GM12801 (cell line): Measurements from ENCODE around the gene PELI2.

ENCODE experiments used
- TF ChIP-seq, protein P1 (sequence below): IDR thresholded peaks from one replicate; pipeline ENCODE4 v1.5.1; 2011; ENCODE audit warnings: control low read depth; ENCODE audit not compliant: insufficient read length; ENCODE audit errors: extremely low read depth

Gene PELI2

DNA sequence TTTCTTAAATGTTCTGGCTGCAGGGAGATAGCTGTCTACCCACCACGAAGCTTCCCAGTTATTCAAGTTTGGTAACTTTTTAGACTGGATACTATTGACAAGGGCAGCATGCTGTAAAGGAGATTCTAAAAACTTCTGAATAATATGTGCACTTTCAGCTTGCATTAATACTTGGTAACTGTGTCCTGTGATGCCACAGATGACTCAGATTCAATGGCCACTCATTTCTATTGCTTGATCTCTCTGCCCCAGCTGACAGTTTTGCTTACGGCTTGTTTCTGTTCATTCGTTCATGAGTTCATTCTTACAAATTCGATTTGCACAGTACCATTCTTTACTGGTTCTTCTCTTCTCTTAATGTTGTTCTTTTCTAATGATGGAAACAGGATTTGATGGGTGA is 142.8 kb downstream of the PELI2 start:
- TF ChIP-seq, protein P1, sequence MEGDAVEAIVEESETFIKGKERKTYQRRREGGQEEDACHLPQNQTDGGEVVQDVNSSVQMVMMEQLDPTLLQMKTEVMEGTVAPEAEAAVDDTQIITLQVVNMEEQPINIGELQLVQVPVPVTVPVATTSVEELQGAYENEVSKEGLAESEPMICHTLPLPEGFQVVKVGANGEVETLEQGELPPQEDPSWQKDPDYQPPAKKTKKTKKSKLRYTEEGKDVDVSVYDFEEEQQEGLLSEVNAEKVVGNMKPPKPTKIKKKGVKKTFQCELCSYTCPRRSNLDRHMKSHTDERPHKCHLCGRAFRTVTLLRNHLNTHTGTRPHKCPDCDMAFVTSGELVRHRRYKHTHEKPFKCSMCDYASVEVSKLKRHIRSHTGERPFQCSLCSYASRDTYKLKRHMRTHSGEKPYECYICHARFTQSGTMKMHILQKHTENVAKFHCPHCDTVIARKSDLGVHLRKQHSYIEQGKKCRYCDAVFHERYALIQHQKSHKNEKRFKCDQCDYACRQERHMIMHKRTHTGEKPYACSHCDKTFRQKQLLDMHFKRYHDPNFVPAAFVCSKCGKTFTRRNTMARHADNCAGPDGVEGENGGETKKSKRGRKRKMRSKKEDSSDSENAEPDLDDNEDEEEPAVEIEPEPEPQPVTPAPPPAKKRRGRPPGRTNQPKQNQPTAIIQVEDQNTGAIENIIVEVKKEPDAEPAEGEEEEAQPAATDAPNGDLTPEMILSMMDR = no peak

DNA sequence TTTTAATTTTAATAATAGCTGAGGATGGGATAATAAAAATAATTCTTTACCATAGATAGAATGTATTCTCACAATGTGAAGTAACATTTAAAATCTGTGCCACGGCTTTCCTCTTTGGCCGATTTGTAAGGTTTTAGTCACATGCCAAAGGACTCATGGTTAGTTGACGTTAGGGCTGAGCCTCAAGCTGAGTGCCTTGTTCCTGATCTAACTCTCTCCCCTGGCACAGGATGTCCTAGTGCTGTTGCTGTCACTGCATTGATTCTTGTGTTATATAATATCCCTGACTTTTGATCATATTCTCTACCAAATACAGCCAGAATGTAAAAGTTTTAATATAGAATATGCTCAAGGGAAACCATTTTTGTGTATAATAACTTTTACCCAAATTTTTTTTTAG is 144.3 kb downstream of the PELI2 start:
- TF ChIP-seq, protein P1 = no peak

DNA sequence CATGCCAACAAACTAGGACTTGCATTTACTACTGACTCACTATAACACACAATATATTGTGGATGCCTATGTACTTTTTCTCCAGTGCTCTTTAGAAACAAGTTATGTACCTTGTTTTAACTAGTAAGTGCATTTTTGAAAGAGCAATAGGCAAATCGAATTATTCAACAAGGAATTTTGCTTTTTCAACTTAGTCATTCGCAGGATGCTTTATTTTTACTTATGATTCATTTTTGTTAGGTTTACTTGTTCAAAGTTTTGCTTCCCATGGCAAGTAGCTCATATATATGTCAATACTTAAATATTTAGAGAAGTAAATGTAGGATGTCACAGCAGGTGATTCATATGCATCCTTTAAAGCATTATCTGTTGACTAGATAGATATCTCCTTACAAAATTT is 149.8 kb downstream of the PELI2 start:
- TF ChIP-seq, protein P1 = no peak

DNA sequence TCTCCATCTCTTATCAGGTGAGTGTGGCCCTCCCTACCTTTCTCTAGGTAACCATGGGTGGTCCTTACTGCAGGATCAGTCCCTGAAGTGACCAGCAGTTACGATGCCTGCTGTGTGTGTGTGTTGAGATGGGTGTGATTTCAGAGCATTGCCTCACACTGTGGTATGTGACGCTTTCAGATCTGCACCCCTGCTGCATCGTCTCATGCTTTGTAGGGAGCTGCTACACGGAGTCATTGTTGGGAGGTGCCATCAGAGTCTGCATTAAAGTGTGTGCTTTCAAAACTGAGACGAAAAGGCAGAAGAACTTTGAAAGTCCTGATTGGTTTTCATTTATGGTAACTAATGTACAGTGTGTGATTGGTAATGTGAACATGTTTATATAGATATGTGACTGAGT is 150.5 kb downstream of the PELI2 start:
- TF ChIP-seq, protein P1 = no peak

DNA sequence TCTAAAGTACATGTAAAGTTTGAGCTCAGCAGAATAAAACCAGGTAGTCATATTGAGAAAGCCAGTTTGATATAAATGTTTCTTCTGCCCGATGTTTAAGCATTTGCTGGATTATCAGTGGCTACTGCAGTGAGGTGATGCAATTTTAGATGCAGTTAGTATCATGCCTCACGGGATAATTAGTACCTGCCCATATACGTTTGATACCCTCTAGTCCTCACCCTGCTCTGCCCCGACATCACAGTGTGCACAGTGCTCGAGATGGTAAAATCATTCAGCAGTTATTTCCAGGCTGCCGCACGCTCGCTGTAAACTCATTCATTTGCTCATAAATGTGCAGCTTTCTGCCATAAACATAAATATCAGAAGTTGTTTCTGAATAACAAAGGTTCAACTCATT is 152.7 kb downstream of the PELI2 start:
- TF ChIP-seq, protein P1 = no peak

DNA sequence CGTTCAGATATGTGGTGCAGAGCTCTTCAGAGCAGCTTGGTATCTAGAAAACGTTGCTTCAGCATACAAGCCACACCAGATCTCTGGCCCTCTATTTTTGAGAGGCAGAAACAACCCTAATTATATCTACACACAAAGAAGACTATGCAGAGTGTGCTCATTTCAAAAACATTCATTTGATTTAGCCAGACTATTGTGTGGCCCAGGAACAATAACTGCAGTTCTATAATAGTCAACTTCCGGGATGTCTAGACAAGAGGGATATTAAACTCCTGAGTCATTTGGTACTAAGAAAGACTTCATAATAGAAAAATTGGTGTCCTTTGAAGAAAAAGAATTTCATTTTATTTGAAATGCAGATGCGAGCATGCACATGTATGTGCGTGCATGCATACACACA is 153.8 kb downstream of the PELI2 start:
- TF ChIP-seq, protein P1 = no peak

DNA sequence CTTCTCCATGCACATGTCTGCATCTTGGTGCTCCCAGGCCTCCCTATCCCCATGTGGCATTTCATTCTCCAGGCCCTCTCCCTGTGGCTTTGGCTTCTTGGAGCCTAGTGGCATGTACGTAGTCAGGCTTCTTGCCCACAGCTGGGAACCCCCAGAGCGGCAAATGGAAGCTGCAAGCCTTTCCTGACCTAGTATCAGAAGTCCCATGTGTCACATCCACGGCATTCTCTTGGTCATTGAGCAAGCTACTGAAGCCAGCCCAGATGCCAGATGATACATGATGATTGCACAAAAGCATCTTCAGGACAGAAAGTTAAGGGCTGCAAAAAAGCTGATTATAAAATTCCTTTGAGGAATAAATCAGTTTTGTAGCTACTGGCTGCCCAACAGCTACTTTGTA is 154.9 kb downstream of the PELI2 start:
- TF ChIP-seq, protein P1 = no peak

DNA sequence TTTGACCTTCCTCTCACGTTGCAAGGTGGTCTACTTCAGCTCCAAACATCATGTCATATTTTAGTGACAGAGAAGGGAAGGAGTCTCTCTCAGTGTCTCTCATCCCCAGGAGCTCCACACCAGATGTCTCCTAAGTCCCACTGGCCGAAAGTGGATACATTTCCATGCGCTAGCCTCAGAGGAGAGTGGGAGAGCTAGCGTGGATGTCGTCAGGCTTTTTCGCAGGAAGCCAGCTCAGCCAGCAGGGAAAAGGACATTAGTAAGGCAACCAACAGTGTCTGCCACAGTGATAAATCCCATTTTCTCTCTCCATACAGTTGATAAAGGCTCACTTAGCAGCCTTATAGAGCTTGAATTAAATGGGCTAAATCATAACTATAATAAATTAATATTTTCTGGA is 155.7 kb downstream of the PELI2 start:
- TF ChIP-seq, protein P1 = no peak
